Mesothelial cell of epicardium (in vitro differentiated cells): ENCODE results near the gene CADM1. TPM values are rescaled to one million over a fixed set of nuclear protein-coding genes. Genes with fewer than 3 reads are reported as not detected.

Experiments used
- DNase-seq, 2 experiments: peaks; one replicate each; pipeline ENCODE4 v3.0.0; 2021; ENCODE audit warnings: low spot score in 2 of 2; ENCODE audit not compliant: unreplicated experiment in 2 of 2
- H3K27ac Mint-ChIP-seq: 2 replicates; pipeline ENCODE4 v1.8.0; 2021; ENCODE audit warnings: mixed read lengths
- H3K27me3 Mint-ChIP-seq: 2 replicates; pipeline ENCODE4 v1.8.0; 2021; ENCODE audit warnings: low read depth, mixed read lengths
- H3K36me3 Mint-ChIP-seq: 2 replicates; pipeline ENCODE4 v1.8.0; 2021; ENCODE audit warnings: mixed read lengths
- H3K4me1 Mint-ChIP-seq: 2 replicates; pipeline ENCODE4 v1.8.0; 2021; ENCODE audit warnings: mixed read lengths
- H3K4me3 Mint-ChIP-seq: 2 replicates; pipeline ENCODE4 v1.8.0; 2021; ENCODE audit warnings: mild to moderate bottlenecking, moderate library complexity, mixed read lengths
- H3K9me3 Mint-ChIP-seq: 2 replicates; pipeline ENCODE4 v1.8.0; 2021; ENCODE audit warnings: mixed read lengths
- CTCF ChIP-seq: fragments of 200-600 bp; sonication (generic); IDR thresholded peaks from one replicate; pipeline ENCODE4 v1.5.0; 2021; ENCODE audit warnings: antibody characterized with exemption; ENCODE audit not compliant: unreplicated experiment
- total RNA-seq: library from RNA; stranded (reverse); gene quantifications from 3 replicates; pipeline ENCODE4 v1.2.1, GENCODE V29; 2021

The CADM1 gene
- total RNA-seq, 1 donor from 2014 or later = 60.9 TPM

DNA sequence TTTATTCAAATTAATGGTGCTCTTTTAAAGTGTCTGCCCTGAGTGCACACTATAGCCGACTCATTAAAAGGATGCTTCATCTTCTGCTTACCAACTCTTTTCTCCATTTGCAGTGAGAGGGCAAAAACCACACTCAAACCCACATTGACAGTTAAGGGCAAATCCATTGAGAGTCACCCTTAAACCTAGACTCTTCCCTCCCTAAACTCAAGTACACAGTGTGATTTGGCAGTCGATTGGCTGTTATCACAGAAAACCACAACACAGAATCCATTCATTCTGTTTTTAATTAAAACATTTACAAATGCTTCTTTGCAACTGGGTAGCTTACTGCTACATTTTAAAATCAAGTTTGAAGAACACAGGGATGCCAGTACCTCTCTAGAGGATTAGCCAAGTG, 120.0 kb downstream of the CADM1 start:
- Mint-ChIP-seq H3K4me1 (no peaks in the 10 kb centered on the region), H3K27me3 (no peaks in the 10 kb centered on the region), H3K27ac (no peak overlapping the region), H3K36me3 (no peaks in the 10 kb centered on the region), H3K4me3 (no peak overlapping the region), H3K9me3 (no peaks in the 10 kb centered on the region)
- DNase-seq = no peak
- TF ChIP-seq CTCF = no peak

DNA sequence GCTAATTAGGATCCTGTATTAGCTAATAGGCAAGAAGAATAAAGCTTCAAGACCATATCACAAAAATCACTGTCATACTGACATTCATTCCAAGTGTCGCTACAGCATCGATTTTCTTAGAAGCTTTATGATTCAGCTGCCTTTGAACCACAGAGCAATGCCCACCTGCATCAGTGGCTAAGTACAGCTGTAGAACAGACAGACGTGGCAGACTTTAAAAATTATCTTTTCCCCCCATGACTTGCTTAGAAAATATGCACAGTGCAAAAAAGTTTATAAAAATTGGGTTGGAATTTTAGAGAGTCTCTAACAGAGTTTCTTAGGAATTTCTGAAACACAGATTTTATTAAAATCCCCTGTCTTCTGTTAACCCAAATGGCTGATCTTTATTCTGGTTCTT, 120.8 kb downstream of the CADM1 start:
- no peak overlapping the region for H3K4me3 Mint-ChIP-seq
- DNase-seq = no peak
- no peak for TF ChIP-seq CTCF
- H3K9me3 Mint-ChIP-seq = no peaks in the 10 kb centered on the region
- H3K27ac Mint-ChIP-seq = no peak overlapping the region
- H3K27me3 Mint-ChIP-seq = no peaks in the 10 kb centered on the region
- H3K36me3 Mint-ChIP-seq = no peaks in the 10 kb centered on the region
- H3K4me1 Mint-ChIP-seq = peaks cover 2% of the 10 kb centered on the region

DNA sequence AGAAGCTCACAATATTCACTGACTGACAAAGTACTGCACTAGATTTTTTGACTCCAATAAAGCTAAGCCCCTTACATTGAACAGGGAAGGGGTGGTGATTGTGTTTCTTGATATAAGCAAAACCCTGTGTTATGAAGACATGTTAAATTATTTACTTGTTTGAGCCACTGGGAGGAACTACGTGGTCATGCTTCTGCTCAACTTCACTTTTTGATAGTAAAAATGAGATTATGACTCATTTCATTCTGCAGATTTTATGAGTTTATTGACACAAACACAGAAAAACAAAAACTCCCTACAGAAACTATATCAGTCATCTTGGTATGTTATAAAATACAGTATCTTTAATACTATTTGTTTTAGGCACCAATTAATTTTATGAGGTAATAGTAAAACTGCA, 124.7 kb downstream of the CADM1 start:
- no peak overlapping the region for H3K4me3 Mint-ChIP-seq
- no peaks in the 10 kb centered on the region for H3K36me3 Mint-ChIP-seq
- H3K4me1 Mint-ChIP-seq = peaks cover 7% of the 10 kb centered on the region
- no peak for TF ChIP-seq CTCF
- H3K27me3 Mint-ChIP-seq = no peaks in the 10 kb centered on the region
- no peak overlapping the region for H3K27ac Mint-ChIP-seq
- no peak for DNase-seq
- no peaks in the 10 kb centered on the region for H3K9me3 Mint-ChIP-seq

- Mint-ChIP-seq H3K4me3 (no peak overlapping the region), H3K9me3 (no peaks in the 10 kb centered on the region), H3K27me3 (no peaks in the 10 kb centered on the region), H3K27ac (no peak overlapping the region), H3K36me3 (no peaks in the 10 kb centered on the region), H3K4me1 (peaks cover 7% of the 10 kb centered on the region)
- no peak for TF ChIP-seq CTCF
- no peak for DNase-seq
These were observed 125.7 kb downstream of the CADM1 start for GRCh38 chr11:115378557-115378956.

DNA sequence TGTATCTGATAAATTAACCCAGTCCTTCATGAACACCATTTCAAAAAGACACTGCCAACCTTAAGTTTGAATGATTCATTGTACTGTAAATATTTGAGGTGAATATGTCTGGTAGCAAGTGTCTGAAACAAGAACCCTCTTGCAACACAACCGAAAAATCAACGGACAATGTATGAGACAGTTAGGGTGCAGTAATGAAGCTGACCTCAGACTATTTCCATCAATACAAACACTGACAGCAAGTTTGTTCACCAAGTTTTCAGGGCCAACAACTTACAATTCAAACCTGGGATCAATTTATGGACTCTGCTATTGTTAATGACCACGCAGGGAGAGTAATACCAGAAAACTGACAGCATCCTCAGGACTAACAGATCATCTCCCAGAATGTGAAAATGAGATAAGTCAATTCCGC, 126.3 kb downstream of the CADM1 start:
- no peak for DNase-seq
- H3K4me1 Mint-ChIP-seq = peaks cover 7% of the 10 kb centered on the region
- no peak overlapping the region for H3K4me3 Mint-ChIP-seq
- H3K9me3 Mint-ChIP-seq = no peaks in the 10 kb centered on the region
- H3K27me3 Mint-ChIP-seq = no peaks in the 10 kb centered on the region
- no peak for TF ChIP-seq CTCF
- no peaks in the 10 kb centered on the region for H3K36me3 Mint-ChIP-seq
- no peak overlapping the region for H3K27ac Mint-ChIP-seq

DNA sequence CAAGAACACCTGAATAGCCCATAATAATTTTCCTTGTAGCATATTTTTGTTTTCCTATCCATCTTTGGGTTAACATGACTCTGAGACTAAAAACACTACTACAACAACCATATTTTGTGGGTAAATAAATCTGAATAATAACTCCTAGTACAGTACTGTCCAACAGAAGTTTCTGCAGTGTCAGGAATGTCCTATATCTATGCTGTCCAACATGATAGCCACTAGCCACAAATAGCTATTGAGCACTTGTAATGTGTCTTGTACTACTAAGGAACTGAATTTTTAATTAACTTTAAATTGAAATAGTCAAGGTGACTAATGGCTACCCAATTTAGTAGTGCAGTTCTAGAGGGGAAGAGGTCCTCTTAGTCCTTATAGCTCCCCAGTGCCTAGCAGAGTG, 135.6 kb downstream of the CADM1 start:
- H3K36me3 Mint-ChIP-seq = no peaks in the 10 kb centered on the region
- H3K4me1 Mint-ChIP-seq = no peaks in the 10 kb centered on the region
- H3K27ac Mint-ChIP-seq = no peak overlapping the region
- H3K27me3 Mint-ChIP-seq = no peaks in the 10 kb centered on the region
- H3K9me3 Mint-ChIP-seq = peaks cover 3% of the 10 kb centered on the region
- no peak for TF ChIP-seq CTCF
- H3K4me3 Mint-ChIP-seq = no peak overlapping the region
- no peak for DNase-seq
